ENCODE measurements around the gene ISCA2.
A peak's percentile ranks its signal among the peaks of the same experiment; 100 is the strongest.

ISCA2 gene

DNA sequence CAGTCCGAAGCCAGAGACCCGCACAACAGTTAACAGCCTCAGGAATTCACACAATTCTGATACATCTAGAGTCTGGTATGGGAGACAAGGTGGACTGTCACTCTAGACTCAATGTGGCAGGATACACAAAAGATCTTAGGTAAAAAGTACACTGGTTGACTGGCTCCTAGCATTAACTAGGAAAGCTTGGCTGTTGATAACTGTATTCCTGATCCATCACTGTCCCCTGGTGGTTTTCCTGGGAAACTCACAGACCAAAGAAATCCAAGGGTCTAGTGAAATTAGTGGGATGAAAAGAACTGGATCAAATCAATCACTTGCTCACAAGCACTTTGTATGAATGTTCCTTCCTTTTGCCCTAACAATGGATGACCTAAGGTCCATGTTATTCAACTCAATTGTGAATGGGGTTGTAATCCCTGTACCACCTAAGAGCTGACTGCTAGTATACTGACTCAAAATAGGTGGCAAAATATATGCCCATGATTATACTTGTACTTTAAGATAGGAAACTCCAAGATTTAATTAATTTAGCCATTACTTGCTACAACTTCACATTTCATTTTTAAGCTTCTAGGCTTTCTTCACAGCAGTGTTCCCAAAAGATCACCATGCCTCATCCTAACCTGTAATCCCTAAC is 14.4 kb upstream of the ISCA2 start:
- H3K4me3 ChIP-seq (replicated peaks in 1 of 2; ENCODE audit: low read depth in 2 of 2, low read length in 2 of 2) = no peak overlapping the region
- DNase-seq (ENCODE audit: low read depth in 2 of 2) = peak; percentile 44 to 53
- TF ChIP-seq, protein P1, sequence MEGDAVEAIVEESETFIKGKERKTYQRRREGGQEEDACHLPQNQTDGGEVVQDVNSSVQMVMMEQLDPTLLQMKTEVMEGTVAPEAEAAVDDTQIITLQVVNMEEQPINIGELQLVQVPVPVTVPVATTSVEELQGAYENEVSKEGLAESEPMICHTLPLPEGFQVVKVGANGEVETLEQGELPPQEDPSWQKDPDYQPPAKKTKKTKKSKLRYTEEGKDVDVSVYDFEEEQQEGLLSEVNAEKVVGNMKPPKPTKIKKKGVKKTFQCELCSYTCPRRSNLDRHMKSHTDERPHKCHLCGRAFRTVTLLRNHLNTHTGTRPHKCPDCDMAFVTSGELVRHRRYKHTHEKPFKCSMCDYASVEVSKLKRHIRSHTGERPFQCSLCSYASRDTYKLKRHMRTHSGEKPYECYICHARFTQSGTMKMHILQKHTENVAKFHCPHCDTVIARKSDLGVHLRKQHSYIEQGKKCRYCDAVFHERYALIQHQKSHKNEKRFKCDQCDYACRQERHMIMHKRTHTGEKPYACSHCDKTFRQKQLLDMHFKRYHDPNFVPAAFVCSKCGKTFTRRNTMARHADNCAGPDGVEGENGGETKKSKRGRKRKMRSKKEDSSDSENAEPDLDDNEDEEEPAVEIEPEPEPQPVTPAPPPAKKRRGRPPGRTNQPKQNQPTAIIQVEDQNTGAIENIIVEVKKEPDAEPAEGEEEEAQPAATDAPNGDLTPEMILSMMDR (IDR thresholded peaks at IDR 0.05; ENCODE audit: low read depth, low read length) = peak; percentile 74

DNA sequence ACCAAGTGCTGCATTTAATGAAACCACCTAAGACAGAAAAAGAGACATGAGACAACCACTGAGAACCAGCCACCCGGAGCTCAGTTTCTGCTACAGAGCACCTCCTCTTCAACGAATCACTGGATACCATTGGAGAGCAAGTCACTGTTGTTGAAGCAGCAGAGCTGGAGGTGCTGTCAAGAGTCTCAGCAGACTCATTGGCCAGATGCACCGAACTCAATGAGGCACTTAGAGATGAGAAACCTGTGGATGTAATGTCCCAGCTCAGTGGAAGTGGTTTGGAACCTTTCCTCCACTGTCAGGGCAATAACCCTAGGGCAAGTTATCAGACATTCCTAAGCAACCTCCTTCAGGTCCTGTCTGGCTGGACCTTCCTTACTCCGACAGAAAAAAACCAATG is 13.5 kb upstream of the ISCA2 start:
- DNase-seq (ENCODE audit: low read depth in 2 of 2) = no peak
- TF ChIP-seq, protein P1 (IDR thresholded peaks at IDR 0.05; ENCODE audit: low read depth, low read length) = no peak
- H3K4me3 ChIP-seq (replicated peaks in 1 of 2; ENCODE audit: low read depth in 2 of 2, low read length in 2 of 2) = no peak overlapping the region

DNA sequence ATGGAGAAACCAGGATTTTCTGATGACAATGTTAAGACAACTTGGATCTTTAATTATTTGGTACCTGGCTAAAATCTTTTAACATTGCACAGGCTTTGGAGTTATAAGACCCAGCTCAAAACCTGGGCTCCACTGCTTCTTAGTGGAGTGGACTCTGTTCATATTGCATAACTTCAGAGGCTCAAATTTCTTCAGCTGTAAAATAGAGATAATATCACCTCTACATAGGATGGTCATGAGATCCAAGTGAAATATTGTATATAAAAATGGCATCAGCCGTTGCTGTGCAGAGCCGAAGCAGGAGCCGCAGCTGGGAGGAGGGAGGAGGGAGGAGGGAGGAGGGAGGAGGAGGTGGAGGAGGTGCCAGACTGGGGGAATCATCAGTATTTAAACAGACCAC is 11.0 kb upstream of the ISCA2 start:
- TF ChIP-seq, protein P1 (IDR thresholded peaks at IDR 0.05; ENCODE audit: low read depth, low read length) = no peak
- H3K4me3 ChIP-seq (replicated peaks in 1 of 2; ENCODE audit: low read depth in 2 of 2, low read length in 2 of 2) = no peak overlapping the region

DNA sequence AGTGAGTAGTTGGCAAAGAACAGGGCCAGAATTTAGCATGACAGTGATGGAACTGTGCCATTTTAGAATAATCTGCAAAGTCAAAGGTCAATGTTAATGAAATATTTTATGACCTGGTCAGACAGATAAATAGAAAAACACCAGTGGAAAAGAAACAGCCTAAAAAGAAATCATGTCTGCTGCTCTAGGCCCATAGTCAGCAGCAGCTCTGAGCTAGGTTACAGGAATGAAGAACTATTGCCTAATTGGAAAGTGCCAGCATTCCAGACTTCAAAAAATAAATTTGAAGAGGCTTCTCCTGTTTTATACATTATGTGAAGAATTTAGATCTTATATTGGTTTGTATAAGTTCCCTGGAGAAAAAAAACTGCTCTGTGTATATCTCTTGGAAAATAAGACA is 10.2 kb upstream of the ISCA2 start:
- H3K4me3 ChIP-seq (replicated peaks in 1 of 2; ENCODE audit: low read depth in 2 of 2, low read length in 2 of 2) = no peak overlapping the region
- TF ChIP-seq, protein P1 (IDR thresholded peaks at IDR 0.05; ENCODE audit: low read depth, low read length) = no peak
- peak in 1 of 2 donors; percentile 29 for DNase-seq (ENCODE audit: low read depth in 2 of 2)

More for the DNA sequence above, 11.0 kb upstream of the ISCA2 start:
- DNase-seq (ENCODE audit: low read depth in 2 of 2) = no peak

DNA sequence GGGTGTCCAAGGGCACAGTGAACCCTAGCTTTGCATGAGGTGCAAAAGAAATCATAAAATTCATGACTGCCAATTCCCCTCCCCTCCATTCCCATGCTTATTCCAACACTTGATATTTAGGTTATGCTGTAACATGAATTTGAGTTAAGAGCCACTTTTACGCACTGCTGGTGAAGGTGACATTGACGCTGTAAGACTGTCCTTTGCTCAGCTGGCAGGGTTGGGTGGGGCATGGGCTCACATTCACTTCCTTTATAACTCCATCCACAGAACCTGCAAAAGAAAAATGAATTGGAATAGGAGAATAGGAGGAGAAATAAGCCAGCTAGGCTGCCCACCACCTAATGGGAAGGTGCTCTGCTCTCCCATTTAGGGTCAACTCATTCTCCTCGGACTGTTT is 7.4 kb upstream of the ISCA2 start:
- DNase-seq (ENCODE audit: low read depth in 2 of 2) = no peak
- no peak overlapping the region for H3K4me3 ChIP-seq (replicated peaks in 1 of 2; ENCODE audit: low read depth in 2 of 2, low read length in 2 of 2)
- TF ChIP-seq, protein P1 (IDR thresholded peaks at IDR 0.05; ENCODE audit: low read depth, low read length) = no peak

DNA sequence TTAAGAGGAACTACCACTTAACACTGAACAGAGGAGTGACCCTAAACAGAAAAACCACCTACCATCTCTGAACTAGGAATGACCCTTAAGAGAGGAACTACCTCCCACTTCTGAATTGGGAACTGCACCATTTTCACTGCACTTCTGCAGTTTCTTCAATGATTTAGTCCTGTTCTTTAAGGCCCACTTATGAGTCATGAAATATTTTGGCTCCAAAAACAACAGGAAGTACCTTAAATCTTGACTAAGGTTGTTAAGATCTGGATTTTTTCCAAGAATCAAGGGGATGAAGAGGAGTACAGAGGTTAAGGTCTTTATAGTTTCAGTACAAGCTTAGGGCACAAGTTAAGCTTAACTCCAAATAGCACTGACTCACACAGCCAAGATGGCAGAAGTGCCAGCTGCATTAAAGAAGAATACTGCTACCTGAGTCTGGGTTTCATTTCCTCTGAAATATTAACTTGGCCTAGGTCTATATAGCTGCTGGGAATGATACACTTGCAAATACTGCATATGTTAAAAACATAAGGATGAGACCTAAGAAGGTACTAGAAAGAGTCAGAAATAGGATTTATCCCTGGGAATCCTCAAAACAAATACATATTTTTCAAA is 4.7 kb upstream of the ISCA2 start:
- no peak overlapping the region for H3K4me3 ChIP-seq (replicated peaks in 1 of 2; ENCODE audit: low read depth in 2 of 2, low read length in 2 of 2)
- TF ChIP-seq, protein P1 (IDR thresholded peaks at IDR 0.05; ENCODE audit: low read depth, low read length) = no peak
- peak; percentile 60 to 77 for DNase-seq (ENCODE audit: low read depth in 2 of 2)

Measured in cardiac fibroblast (primary cell).